HCT116 (cell line): ENCODE measurements around the gene CUL4A. TPM values are rescaled to one million over a fixed set of nuclear protein-coding genes. Genes with fewer than 3 reads are reported as not detected.

Experiments used
- ATAC-seq: fragments of 200-7000 bp; cut with Tn5 transposase; 2 replicates; pipeline ENCODE4 v1.9.1; 2020; ENCODE audit warnings: mild to moderate bottlenecking, moderate library complexity
- BruUV-seq: library from RNA; stranded (reverse); fragments of 400-500 nt; replicated peaks from 2 replicates; lab custom pipeline; 2021; lab: Mats Ljungman, UMichigan
- CTCF ChIA-PET: fragments of 300-600 bp; sonication (Branson Sonifier 250); formaldehyde crosslinking; loops from one replicate; lab custom pipeline; 2021; ENCODE audit warnings: antibody characterized with exemption; lab: Charles Lee
- POLR2A ChIA-PET: fragments of 300-600, 350-600 bp; sonication (Branson Sonifier 250); formaldehyde crosslinking; loops from one replicate; lab custom pipeline; 2021; ENCODE audit warnings: antibody characterized with exemption; lab: Charles Lee
- RAD21 ChIA-PET, 2 experiments: fragments of 300-600 bp; sonication (Branson Sonifier 250); formaldehyde crosslinking; loops; one replicate each; lab custom pipeline; 2023; ENCODE audit warnings: low total read pairs in 2 of 2; ENCODE audit not compliant: uncharacterized antibody in 2 of 2, unreplicated experiment in 2 of 2, low non-redundant PET in 1 of 2; lab: Charles Lee
- DNase-seq: peaks from one replicate; pipeline ENCODE4 v3.0.0-alpha.2; 2010; ENCODE audit warnings: low read depth, low spot score
- H2AFZ ChIP-seq: fragments of 200-600 bp; shearing (Covaris generic), sonication (generic); 2 replicates; pipeline ENCODE4 v1.6.1; 2017; ENCODE audit warnings: low read depth, mixed run types, mixed read lengths, antibody characterized with exemption, low read length; ENCODE audit not compliant: poor library complexity, severe bottlenecking
- H3K27ac ChIP-seq: 2 replicates; pipeline ENCODE4 v1.5.1; 2012; ENCODE audit warnings: low read depth, low read length
- H3K27me3 ChIP-seq: fragments of 200-600 bp; sonication (generic); 2 replicates; pipeline ENCODE4 v1.6.1; 2016; ENCODE audit warnings: mixed run types, low read length, mixed read lengths; ENCODE audit not compliant: insufficient read depth
- H3K36me3 ChIP-seq, 2 experiments: fragments of 200-500 bp in 1 of 2; fragments of 200-600 bp in 1 of 2; sonication (Bioruptor generic) in 1 of 2; sonication (generic) in 1 of 2; 2 replicates each; pipeline versions ENCODE4 v1.5.1 to v1.6.1; 2014 to 2016; ENCODE audit warnings: low read length in 2 of 2, inconsistent platforms in 1 of 2, mixed read lengths in 1 of 2, mixed run types in 1 of 2; ENCODE audit not compliant: insufficient read depth in 2 of 2, control insufficient read depth in 1 of 2
- H3K4me1 ChIP-seq, 2 experiments: fragments of 200-600 bp in 1 of 2; sonication (generic) in 1 of 2; 2 replicates each; pipeline versions ENCODE4 v1.5.1 to v1.6.1; 2012 to 2017; ENCODE audit warnings: low read length in 2 of 2, inconsistent platforms in 1 of 2, mild to moderate bottlenecking in 1 of 2, mixed read lengths in 1 of 2, mixed run types in 1 of 2, moderate library complexity in 1 of 2; ENCODE audit not compliant: insufficient read depth in 2 of 2, control insufficient read depth in 1 of 2
- H3K4me2 ChIP-seq: fragments of 200-600 bp; sonication (generic); 2 replicates; pipeline ENCODE4 v1.6.1; 2017; ENCODE audit warnings: mixed run types, low read length, mixed read lengths
- H3K4me3 ChIP-seq, 2 experiments: fragments of 200-600 bp in 1 of 2; sonication (generic) in 1 of 2; replicated peaks in 1 of 2; 2 replicates each; pipeline ENCODE4 v1.5.1; 2011 to 2016; ENCODE audit warnings: low read length in 2 of 2, control low read depth in 1 of 2, low read depth in 1 of 2, mild to moderate bottlenecking in 1 of 2, mixed read lengths in 1 of 2, mixed run types in 1 of 2
- H3K79me2 ChIP-seq: fragments of 200-600 bp; sonication (generic); 2 replicates; pipeline ENCODE4 v1.6.1; 2017; ENCODE audit warnings: mild to moderate bottlenecking, mixed run types, low read length, moderate library complexity, mixed read lengths; ENCODE audit not compliant: insufficient read depth
- H3K9ac ChIP-seq: fragments of 200-600 bp; sonication (generic); 2 replicates; pipeline ENCODE4 v1.6.1; 2016; ENCODE audit warnings: low read length, mixed read lengths
- H3K9me2 ChIP-seq: fragments of 200-600 bp; sonication (generic), shearing (Covaris generic); 2 replicates; pipeline ENCODE4 v1.6.1; 2017; ENCODE audit warnings: mixed run types, mild to moderate bottlenecking, moderate library complexity; ENCODE audit not compliant: insufficient read depth
- H3K9me3 ChIP-seq, 2 experiments: fragments of 200-500 bp in 1 of 2; fragments of 200-600 bp in 1 of 2; sonication (Bioruptor generic) in 1 of 2; sonication (generic) in 1 of 2; 2 replicates each; pipeline ENCODE4 v1.6.1; 2014 to 2017; ENCODE audit warnings: low read length in 2 of 2, mixed read lengths in 2 of 2, inconsistent platforms in 1 of 2, low read depth in 1 of 2, mild to moderate bottlenecking in 1 of 2, mixed run types in 1 of 2, moderate library complexity in 1 of 2; ENCODE audit not compliant: control insufficient read depth in 1 of 2, insufficient read depth in 1 of 2
- H4K20me1 ChIP-seq: fragments of 200-600 bp; sonication (generic), shearing (Covaris generic); 2 replicates; pipeline ENCODE4 v1.6.1; 2017; ENCODE audit warnings: mixed run types, mild to moderate bottlenecking, moderate library complexity; ENCODE audit not compliant: insufficient read depth
- EZH2phosphoT487 ChIP-seq: fragments of 200-600 bp; IDR thresholded peaks from 2 replicates; pipeline ENCODE4 v1.6.1; 2018; ENCODE audit warnings: antibody characterized with exemption, borderline replicate concordance
- FOSL1 ChIP-seq: IDR thresholded peaks from 2 replicates; pipeline ENCODE4 v1.6.1; 2012; ENCODE audit warnings: low read depth
- RAD21 ChIP-seq: IDR thresholded peaks from 2 replicates; pipeline ENCODE4 v1.6.1; 2012; ENCODE audit warnings: low read depth, mild to moderate bottlenecking
- SP1 ChIP-seq: IDR thresholded peaks from 2 replicates; pipeline ENCODE4 v1.6.1; 2012; ENCODE audit warnings: low read depth
- SRF ChIP-seq: IDR thresholded peaks from 2 replicates; pipeline ENCODE4 v1.6.1; 2012; ENCODE audit warnings: low read depth
- ZNF274 ChIP-seq: fragments of 200-500 bp; sonication (Bioruptor generic); IDR thresholded peaks from 2 replicates; pipeline ENCODE4 v1.6.1; 2014; ENCODE audit warnings: mild to moderate bottlenecking, low read depth, low read length, inconsistent platforms
- intact Hi-C: fragments of 100-400 bp; cut with micrococcal nuclease; formaldehyde crosslinking; loops from 2 replicates; pipeline ENCODE4 v1.10.0; 2022
- total RNA-seq: library from RNA; stranded (reverse); gene quantifications from one replicate; pipeline ENCODE4 v1.2.1, GENCODE V29; 2021; ENCODE audit not compliant: unreplicated experiment
- TF ChIP-seq, protein P1 (sequence below), 3 experiments: fragments of 200-600 bp in 1 of 3; sonication (generic) in 1 of 3; IDR thresholded peaks in 2 of 3; conservative IDR thresholded peaks in 1 of 3; 2 replicates each; pipeline ENCODE4 v1.5.1; 2012 to 2017; ENCODE audit warnings: low read depth in 2 of 3, low read length in 2 of 3, antibody characterized with exemption in 1 of 3, borderline replicate concordance in 1 of 3, control low read depth in 1 of 3, mild to moderate bottlenecking in 1 of 3, mixed read lengths in 1 of 3, mixed run types in 1 of 3, moderate library complexity in 1 of 3; ENCODE audit not compliant: insufficient read depth in 1 of 3
- TF ChIP-seq, protein P2 (sequence below): IDR thresholded peaks from 2 replicates; pipeline ENCODE4 v1.6.1; 2012
- TF ChIP-seq, protein P3 (sequence below): IDR thresholded peaks from 2 replicates; pipeline ENCODE4 v1.6.1; 2011; ENCODE audit warnings: mild to moderate bottlenecking, low read length, moderate library complexity; ENCODE audit not compliant: insufficient replicate concordance; ENCODE audit errors: extremely low read depth

The CUL4A gene
- total RNA-seq, 1 experiment from 2014 or later = 76.5 TPM

DNA sequence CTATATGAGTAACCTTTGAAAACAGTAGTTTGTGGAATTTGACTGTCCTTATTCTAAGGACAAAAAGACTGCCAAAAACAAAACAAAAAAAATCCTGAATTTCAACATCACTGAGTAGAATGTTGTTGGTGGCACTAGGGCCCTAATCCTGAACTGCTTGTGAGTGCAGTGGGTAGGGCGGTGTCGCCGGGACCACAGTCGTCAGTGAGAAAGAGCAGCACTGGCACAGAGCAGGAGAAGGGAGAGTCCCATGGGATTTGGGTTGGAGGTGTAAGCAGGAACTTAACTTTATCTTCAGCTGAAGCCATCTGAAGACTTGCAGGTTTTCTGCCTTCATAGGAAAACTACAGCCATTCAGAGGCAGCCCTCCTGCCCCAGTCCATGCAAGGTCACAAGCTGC, 6.5 kb upstream of the CUL4A start:
- RAD21 ChIA-PET = no interaction called here

More for the DNA sequence above, 6.5 kb upstream of the CUL4A start:
- no peaks in the 10 kb centered on the region for H3K9me3 ChIP-seq
- no peak overlapping the region for H3K4me2 ChIP-seq
- no peak overlapping the region for H3K9ac ChIP-seq
- no TSS peak for BruUV-seq
- peaks cover 7 to 13% of the 10 kb centered on the region in 2 experiments; a peak in 3 of 4 replicates for H3K4me1 ChIP-seq
- H3K9me2 ChIP-seq = no peaks in the 10 kb centered on the region
- no peak overlapping the region for H3K4me3 ChIP-seq
- TF ChIP-seq, protein P1, sequence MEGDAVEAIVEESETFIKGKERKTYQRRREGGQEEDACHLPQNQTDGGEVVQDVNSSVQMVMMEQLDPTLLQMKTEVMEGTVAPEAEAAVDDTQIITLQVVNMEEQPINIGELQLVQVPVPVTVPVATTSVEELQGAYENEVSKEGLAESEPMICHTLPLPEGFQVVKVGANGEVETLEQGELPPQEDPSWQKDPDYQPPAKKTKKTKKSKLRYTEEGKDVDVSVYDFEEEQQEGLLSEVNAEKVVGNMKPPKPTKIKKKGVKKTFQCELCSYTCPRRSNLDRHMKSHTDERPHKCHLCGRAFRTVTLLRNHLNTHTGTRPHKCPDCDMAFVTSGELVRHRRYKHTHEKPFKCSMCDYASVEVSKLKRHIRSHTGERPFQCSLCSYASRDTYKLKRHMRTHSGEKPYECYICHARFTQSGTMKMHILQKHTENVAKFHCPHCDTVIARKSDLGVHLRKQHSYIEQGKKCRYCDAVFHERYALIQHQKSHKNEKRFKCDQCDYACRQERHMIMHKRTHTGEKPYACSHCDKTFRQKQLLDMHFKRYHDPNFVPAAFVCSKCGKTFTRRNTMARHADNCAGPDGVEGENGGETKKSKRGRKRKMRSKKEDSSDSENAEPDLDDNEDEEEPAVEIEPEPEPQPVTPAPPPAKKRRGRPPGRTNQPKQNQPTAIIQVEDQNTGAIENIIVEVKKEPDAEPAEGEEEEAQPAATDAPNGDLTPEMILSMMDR (IDR thresholded peaks at IDR 0.05 in 2 of 3, conservative IDR thresholded peaks at IDR 0.05 in 1 of 3; ENCODE audit: borderline replicate concordance in 1 of 3, insufficient read depth in 1 of 3, low read depth in 2 of 3, low read length in 2 of 3) = no peak
- TF ChIP-seq SRF (no peak), EZH2phosphoT487 (no peak), SP1 (no peak), ZNF274 (no peak), FOSL1 (no peak), RAD21 (no peak)
- TF ChIP-seq, protein P2, sequence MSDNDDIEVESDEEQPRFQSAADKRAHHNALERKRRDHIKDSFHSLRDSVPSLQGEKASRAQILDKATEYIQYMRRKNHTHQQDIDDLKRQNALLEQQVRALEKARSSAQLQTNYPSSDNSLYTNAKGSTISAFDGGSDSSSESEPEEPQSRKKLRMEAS = no peak
- TF ChIP-seq, protein P3, sequence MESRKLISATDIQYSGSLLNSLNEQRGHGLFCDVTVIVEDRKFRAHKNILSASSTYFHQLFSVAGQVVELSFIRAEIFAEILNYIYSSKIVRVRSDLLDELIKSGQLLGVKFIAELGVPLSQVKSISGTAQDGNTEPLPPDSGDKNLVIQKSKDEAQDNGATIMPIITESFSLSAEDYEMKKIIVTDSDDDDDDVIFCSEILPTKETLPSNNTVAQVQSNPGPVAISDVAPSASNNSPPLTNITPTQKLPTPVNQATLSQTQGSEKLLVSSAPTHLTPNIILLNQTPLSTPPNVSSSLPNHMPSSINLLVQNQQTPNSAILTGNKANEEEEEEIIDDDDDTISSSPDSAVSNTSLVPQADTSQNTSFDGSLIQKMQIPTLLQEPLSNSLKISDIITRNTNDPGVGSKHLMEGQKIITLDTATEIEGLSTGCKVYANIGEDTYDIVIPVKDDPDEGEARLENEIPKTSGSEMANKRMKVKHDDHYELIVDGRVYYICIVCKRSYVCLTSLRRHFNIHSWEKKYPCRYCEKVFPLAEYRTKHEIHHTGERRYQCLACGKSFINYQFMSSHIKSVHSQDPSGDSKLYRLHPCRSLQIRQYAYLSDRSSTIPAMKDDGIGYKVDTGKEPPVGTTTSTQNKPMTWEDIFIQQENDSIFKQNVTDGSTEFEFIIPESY = no peak
- TF ChIP-seq, all 23 proteins: peak for 0
- ATAC-seq (no peak), DNase-seq (no peak)
- Histone ChIP-seq H2AFZ (no peak overlapping the region), H3K27ac (no peak overlapping the region), H3K27me3 (no peaks in the 10 kb centered on the region), H4K20me1 (peaks cover 9% of the 10 kb centered on the region; the same call in 1 of the 2 replicates), H3K36me3 (peaks cover 12 to 36% of the 10 kb centered on the region in 2 experiments), H3K79me2 (peaks cover 95% of the 10 kb centered on the region)
- POLR2A ChIA-PET = no interaction called here
- CTCF ChIA-PET = no interaction called here
- intact Hi-C loops = no loop called here
